GM21529 (cell line): ENCODE measurements around the gene DCLK1.
"Not testable (repeated sequence)": the region's sequence is repeated elsewhere in the genome, so short reads cannot be mapped to it uniquely, and the experiment has no call there.

ENCODE experiments used
- ATAC-seq: cut with Tn5 transposase; IDR thresholded peaks from one replicate; pipeline ENCODE4 v1.9.1; 2021; ENCODE audit not compliant: unreplicated experiment

Gene DCLK1

DNA sequence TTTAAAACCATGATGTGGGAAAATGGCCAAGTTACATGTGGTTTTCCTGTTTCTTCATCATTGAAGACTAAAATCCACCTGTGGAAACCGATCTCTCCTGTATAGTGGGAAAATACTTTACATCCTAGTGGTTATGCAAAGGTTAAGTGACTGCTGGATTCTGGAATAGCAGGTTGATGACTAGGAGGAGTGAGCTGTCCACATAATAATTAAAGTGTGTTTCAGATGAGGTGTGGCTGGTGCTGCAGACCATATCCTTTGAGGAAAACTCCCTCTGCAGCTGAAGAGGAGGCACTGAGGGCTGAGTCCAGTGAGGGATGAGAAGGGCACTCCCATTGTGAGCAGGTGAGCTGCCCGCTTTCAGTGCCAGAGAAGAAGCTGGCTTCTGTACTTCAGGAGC lies 43.2 kb downstream of the DCLK1 start:
- ATAC-seq, result no peak

GRCh38 chr13:36086117-36086516 lies 45.1 kb downstream of the DCLK1 start:
- no peak for ATAC-seq

DNA sequence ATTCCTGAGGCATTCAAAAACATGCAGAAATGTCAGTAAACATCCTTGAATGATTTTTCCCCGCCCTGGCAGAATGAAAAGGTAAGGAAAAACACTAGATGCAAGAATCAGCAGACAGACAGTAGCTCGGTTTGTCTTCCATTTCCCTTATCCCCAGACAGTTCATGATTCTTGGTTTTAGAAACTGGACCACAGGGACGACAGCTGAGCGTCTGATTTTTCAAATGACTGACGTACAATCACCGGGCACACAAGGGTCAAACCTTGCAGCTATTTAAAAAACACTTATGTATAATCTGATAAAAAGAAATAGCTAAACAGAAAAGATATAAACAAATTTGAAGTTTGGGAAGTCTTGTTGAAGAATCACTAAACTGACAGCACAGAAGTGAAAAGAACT lies 47.1 kb downstream of the DCLK1 start:
- ATAC-seq, result no peak

GRCh38 chr13:36082806-36083205 lies 48.4 kb downstream of the DCLK1 start:
- ATAC-seq, result no peak

GRCh38 chr13:36082396-36082795 lies 48.8 kb downstream of the DCLK1 start:
- ATAC-seq, result no peak

DNA sequence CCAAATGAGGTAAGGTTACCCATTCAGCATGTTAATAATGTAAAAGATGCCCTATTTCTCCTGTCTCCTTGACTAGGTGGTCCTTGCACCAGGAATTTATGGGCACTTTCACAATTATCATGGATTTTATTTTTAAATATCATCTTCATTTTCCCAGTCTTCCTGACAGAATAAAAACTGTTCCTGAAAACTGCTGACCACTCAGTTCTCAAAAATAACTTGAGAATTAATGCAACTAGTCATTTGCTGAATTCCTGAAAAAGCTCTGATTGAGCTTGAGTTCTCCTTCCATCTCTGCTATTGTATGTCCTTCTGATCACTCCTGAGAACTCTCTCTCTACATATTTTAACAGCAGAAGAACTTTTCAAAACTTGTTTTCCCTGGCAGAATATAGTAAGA lies 55.0 kb downstream of the DCLK1 start:
- ATAC-seq, result no peak

DNA sequence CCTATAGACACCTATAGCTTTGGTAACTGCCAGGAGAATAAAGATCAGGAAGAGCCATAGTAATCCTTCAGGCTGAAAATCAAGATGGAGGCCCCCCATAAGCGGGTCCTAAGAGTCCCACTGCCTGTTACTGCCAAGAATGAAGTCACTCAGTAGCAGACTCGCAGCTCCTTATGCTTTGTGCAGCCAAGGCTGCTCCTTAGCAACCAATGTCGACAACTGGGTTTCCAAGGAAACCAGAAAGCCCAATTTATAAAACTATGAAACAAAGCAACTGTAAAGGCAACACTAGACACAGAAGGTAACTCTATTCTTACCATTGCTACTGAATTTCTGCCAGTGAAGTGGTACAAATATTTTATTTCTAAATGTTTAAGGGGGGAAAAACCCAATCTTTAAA lies 56.5 kb downstream of the DCLK1 start:
- no peak for ATAC-seq

DNA sequence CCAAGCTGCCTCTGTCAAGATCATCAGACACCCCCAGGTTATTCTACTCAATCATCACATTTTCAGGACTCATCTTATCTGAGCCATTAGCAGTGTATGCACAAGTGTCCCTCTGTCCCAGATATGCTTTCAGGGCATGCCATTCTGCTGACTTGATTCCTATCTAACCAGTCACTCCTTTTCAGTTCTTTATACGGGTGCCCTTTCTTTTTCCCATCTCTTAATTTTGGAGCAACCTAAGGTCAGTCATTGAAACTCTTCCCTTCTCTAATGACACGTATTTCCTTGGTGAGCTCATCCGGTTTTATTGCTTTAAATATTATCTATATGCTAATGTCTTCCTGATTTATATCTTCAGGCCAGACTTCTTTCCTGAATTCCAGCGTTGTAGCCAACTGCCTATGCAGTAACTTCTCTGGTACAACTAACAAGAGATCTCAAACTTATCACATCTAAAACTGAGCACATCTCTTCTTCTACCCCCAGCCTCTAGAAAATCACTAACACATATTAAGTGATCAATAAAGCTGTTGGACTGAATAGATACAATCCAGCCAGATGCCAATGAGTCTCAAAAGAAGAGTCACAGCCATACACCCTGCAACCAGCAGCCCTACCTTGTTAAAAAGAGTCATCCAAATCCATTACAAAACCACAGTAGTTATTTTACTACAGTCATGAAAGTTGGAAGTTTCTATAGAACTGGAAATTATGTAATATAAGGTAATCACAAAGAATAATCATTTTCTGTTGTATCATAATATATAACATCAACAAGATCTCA lies 58.8 kb downstream of the DCLK1 start:
- no peak for ATAC-seq

DNA sequence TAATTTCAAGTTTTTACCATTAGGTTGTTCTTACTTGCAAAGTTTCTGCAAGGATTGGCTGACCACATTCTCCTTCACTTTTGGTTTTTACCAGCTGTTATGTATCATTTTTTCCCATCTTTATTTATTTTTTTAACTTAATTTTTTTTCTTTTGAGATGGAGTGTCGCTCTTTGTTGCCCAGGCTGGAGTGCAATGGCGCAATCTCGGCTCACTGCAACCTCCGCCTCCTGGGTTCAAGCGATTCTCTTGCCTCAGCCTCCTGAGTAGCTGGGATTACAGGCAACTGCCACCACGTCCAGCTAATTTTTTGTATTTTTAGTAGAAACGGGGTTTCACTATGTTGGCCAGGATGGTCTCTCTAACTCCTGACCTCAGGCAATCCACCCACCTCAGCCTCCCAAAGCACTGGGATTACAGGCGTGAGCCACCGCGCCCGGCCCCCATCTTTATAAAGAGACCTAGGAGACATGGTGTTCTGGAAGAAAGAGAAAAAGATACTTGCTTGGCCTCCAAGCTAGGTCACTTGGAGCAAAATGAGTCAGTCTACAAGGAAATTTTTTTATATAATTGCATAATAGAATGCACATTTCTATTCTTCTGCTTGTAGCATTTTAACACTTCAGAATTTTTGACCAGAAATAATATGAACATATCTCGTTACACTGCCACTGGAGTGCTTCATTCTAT lies 60.5 kb downstream of the DCLK1 start:
- ATAC-seq, result not testable (repeated sequence)

GRCh38 chr13:36069881-36070366 lies 61.3 kb downstream of the DCLK1 start:
- ATAC-seq, result no peak

GRCh38 chr13:36068991-36069390 lies 62.2 kb downstream of the DCLK1 start:
- ATAC-seq, result no peak

GRCh38 chr13:36068566-36068965 lies 62.6 kb downstream of the DCLK1 start:
- no peak for ATAC-seq

DNA sequence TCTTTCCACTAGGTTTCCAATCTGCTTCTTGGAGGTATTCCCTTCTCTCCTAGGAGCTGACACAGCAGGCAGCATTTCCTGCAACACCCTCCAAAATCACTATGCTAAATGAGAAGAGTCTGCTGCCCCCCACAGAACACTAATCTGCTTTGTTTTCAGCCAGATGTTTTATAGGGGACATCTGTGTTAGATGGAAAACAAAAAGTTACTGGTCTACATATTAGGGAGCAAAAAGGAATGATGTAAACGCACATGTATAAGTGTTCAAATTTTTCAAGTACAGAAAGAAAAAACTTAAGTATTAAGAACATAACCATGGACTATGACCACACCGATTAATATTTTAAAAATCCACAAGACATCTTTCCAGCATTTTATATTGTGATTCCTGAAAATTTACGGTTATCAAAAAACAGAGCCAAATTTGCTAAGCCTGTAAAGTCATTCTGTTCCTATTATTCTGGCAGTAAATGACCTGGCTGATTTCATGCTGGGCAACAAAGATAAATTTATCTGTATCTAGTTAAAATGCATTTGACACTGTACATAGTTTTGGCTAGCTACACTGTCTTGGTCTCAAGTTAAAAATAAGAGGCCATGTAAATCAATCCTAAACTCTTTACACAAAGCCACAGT lies 63.3 kb downstream of the DCLK1 start:
- no peak for ATAC-seq

DNA sequence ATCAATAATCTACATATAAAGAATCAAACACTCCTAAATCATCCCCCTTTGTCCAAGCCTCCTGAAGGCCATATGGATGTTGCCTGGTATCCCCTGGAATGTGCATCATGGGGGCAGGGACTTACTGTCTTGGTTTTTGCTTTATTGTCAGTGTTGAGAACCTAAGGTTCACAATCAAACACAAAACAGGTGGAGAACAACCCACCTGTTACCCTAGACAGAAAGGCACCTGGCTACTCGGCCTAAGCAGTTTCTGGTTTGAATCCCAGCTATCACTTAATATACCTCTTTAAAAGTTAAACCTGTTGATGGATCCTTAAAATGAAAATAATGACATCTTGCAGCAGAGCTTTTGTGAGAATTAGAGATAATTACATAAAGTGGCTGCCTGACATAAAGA lies 68.9 kb downstream of the DCLK1 start:
- ATAC-seq, result no peak

GRCh38 chr13:36061621-36062020 lies 69.6 kb downstream of the DCLK1 start:
- no peak for ATAC-seq

DNA sequence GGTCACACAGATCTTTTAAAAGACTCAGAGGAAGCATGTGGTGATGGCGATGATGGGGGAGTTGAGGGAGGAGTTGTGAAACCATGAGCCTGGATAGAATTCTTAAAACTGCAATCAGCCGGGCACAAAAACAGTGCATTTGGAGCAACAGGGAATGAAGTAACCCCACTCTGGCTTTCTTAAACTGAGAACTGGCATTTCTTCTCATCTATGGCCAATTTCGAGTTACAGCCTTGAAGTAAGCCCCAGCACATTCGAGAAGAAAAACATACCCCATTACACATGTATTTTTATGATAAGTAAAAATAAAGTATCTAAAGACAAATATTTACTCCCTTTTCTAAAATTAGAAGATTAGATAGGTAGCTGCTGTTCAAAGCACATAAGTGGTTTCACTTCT lies 70.1 kb downstream of the DCLK1 start:
- ATAC-seq, result no peak

GRCh38 chr13:36059321-36059720 lies 71.9 kb downstream of the DCLK1 start:
- ATAC-seq, result no peak

DNA sequence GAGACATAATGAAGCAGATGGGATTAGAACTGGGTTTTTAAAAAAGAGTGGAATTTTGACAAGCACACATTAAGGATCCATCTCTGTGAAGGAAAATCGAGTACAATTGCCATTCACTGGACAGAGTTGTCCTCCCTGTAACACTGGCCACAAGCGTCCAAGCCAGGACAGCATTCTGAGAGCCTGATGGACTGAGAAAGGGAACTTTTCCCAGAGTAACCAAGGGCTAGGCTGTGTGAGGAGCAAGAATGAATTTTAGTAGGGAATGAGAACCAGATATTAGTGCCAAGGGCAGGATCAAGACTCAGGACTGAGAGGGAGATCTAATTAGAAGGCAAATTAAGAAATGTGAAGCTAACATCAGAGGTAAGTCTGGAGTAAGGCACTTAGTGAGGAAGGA lies 73.1 kb downstream of the DCLK1 start:
- no peak for ATAC-seq

GRCh38 chr13:36057547-36057946 lies 73.6 kb downstream of the DCLK1 start:
- ATAC-seq, result no peak

GRCh38 chr13:36057041-36057440 lies 74.1 kb downstream of the DCLK1 start:
- no peak for ATAC-seq

GRCh38 chr13:36055366-36055765 lies 75.8 kb downstream of the DCLK1 start:
- ATAC-seq, result no peak

- no peak for ATAC-seq
Observed at GRCh38 chr13:36054041-36054440, 77.1 kb downstream of the DCLK1 start.
